NCI-H524 (cell line): ENCODE results near the gene MLF2.
"Not testable (repeated sequence)": the region's sequence is repeated elsewhere in the genome, so short reads cannot be mapped to it uniquely, and the experiment has no call there.

Source experiments
- DNase-seq, 2 experiments: peaks; one replicate each; lab custom pipeline; 2025; lab: John Stamatoyannopoulos, UW

Gene MLF2

GRCh38 chr12:6734506-6735387 is 18.2 kb downstream of the MLF2 start:
- DNase-seq: no peak

- DNase-seq: no peak
These were observed 22.8 kb downstream of the MLF2 start for GRCh38 chr12:6730169-6730568.

- no peak for DNase-seq
These were observed 23.8 kb downstream of the MLF2 start for GRCh38 chr12:6729186-6729585.

- no peak for DNase-seq
These were observed 27.6 kb downstream of the MLF2 start for GRCh38 chr12:6725350-6725749.

- peak in 1 of 2 experiments; percentile 44 for DNase-seq
These were observed 28.5 kb downstream of the MLF2 start for GRCh38 chr12:6724409-6724797.

DNA sequence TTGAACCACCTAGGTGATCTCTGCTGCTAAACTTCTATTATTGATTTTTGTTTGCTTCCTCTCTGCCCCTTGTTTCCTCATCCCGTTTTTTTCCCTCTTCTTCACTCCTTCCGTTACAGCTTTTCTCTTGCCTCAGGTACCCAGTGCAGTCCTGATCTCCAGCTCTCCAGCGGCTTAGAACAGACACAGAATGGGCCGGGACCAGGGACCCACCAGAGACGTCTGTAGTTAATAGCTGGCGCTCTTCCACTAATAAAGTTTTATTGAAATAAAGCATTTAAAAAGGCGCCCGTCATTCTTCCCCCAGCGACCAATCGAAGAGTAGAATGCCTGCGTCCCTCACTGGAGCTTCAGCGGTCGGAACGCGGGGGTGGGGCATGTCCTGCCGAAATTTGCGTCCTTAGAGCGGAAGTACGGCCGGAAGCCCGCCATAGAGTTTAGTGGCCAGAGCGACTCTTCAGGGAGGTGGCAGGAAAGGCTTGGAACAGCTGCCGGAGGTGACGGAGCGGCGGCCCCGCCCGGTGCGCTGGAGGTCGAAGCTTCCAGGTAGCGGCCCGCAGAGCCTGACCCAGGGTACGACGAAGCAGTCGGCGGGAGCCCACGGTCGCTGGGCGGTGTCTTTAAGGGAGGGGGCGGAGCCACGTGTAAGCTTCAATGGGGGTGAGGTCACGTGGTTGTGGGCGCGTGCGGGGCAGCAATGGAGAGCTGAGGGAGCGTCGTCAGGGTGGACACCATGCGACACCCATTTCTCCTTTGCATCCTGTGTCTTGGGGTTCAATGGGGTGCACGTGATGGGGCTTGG is 29.1 kb downstream of the MLF2 start, which contains the start of gene COPS7A:
COPS7A (plus strand) TSS at position 440 of the 802 bp plus-strand sequence. CDS start 611 bp downstream, outside the sequence.
- peak; percentile 97 to 98 for DNase-seq

DNA sequence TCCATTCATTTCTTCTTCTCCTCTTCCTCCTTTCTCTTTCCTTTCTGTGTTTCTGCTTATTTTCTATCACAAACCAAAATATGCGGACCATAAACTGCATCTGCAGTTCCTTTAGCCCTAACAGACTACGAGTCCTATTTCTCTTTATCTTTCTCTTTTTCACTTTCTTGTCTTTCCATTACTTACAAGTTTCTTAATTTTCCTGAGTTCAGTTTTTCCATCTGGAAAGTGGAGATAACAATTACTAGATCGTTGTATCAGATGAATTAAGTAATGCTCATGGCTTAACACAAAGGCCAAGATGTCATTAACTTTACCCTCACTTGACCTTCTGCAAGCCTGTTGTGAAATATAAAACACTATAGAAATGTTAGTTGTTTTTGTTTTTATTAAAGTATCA is 30.1 kb downstream of the MLF2 start:
- DNase-seq: no peak

DNA sequence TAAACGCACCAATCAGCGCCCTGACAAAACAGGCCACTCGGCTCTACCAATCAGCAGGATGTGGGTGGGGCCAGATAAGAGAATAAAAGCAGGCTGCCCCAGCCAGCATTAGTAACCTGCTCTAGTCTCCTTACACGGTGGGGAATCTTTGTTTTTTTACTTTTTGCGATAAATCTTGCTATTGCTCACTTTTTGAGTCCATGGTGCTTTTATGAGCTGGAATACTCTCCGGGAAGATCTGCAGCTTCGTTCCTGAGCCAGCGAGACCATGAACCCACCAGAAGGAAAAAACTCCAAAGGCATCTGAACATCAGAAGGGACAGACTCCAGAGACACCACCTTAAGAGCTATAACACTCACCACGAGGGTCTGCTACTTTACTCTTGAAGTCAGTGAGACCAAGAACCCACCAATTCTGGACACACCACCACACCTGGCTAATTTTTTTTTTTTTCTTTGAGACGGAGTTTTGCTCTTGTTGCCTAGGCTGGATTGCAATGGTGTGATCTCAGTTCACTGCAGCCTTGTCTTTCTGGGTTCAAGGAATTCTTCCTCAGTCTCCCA is 36.0 kb downstream of the MLF2 start:
- DNase-seq: no peak

DNA sequence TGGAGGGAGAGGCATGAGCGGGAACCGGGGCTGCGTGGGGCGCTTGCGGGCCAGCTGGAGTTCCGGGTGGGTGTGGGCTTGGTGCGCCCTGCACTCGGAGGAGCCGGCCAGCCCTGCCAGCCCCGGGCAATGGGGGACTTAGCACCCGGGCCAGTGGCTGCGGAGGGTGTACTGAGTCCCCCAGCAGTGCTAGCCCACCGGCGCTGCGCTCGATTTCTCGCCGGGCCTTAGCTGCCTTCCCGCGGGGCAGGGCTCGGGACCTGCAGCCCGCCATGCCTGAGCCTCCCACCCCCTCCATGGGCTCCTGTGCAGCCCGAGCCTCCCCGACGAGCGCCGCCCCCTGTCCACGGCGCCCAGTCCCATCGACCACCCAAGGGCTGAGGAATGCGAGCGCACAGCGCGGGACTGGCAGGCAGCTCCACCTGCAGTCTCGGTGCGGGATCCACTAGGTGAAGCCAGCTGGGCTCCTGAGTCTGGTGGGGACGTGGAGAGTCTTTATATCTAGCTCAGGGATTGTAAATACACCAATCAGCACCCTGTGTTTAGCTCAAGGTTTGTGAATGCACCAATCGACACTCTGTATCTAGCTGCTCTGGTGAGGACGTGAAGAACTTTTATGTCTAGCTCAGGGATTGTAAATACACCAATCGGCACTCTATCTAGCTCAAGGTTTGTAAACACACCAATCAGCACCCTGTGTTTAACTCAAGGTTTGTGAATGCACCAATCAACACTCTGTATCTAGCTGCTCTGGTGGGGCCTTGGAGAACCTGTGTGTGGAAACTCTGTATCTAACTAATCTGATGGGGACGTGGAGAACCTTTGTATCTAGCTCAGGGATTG is 36.7 kb downstream of the MLF2 start:
- not testable (repeated sequence) for DNase-seq

DNA sequence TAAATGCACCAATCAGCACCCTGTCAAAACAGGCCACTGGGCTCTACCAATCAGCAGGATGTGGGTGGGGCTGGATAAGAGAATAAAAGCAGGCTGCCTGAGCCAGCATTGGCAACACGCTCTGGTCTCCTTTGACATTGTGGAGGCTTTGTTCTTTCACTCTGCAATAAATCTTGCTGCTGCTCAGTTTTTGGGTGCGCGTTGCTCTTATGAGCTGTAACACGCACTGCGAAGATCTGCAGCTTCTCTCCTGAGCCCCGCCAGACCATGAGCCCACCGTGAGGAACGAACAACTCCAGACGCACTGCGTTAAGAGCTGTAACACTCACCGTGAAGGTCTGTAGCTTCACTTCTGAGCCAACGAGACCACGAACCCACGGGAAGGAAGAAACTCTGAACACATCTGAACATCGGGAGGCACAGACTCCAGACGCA is 44.0 kb downstream of the MLF2 start:
- DNase-seq: no peak

GRCh38 chr12:6708351-6708750 is 44.6 kb downstream of the MLF2 start:
- DNase-seq: not testable (repeated sequence)

DNA sequence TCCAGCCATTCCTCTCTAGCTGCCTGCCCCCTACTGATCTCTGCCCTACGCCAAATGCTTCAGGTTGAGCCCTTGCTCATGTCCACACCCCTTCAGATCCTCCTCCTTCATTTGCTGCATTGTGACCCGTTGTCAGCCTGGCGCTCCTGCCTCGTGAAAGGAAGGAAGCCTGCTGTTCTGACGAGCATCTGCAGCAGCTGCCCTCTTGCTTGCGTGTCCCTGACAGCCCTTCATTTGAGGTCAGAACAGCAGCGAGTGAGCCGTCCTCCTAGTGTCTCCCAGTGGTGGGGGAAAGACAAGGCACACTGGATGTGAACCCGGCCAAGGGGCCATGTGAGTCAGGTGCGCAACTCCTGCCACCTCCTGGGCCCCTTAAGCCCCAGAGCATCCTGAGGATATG is 49.3 kb downstream of the MLF2 start:
- DNase-seq: peak in 1 of 2 experiments; percentile 64

GRCh38 chr12:6701078-6701768 is 51.7 kb downstream of the MLF2 start:
- no peak for DNase-seq

DNA sequence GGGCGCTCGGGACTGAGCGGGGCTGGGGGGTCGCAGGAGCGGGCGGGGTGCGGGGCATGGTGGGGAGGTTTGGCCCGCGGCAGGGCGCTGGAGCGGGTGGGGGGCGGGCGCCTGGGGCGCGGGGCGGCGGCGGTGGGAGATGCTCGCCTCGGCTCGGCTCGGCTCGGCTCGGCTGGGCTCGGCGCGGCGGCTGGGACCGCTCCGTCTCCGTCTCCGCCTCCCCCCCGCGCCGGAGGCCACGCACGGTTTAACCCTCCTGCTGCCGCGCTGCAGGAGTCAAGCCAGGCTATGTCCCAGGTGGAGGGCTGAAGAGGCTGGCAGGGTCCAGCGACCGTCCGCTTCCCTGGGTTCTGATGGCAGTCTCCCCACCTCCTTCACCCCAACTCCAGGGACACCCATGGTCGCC is 52.3 kb downstream of the MLF2 start, which contains the start of gene PIANP:
PIANP (minus strand) TSS at position 170 of the 406 bp plus-strand sequence. CDS start 2,754 bp downstream, outside the sequence.
- peak in 1 of 2 experiments; percentile 12 for DNase-seq

DNA sequence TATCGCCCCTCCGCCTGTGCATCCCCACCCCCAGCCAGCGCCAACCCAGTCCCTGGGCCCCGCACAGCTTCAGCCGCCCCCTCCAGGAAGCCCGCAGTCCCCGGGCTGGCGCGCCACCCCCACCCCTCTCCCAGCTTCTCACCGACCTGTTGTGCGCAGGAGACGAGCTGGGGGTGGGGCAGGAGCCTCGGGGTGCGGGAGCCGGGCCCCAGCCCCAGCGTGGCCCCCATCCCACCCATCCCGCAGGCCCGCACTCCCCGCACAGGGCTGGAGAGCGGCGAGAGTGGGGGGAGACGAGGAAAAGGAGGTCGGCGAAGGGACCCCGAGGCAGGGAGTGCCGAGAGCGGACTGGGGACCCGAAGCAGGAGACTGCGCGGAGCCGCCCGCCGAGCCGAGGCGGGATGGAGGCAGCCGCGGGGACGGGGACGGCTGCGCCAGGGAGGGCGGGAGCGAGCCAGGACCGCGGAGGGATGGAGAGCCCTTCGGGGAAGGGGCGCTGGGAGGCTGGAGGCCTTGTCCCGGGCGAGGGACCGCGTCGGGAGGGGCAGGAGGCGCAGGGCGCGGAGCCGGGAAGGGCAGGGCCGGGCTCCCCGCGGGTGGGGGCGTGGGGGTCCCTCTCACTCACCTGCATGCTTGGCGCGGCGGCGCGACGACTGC is 52.8 kb downstream of the MLF2 start:
- DNase-seq: peak in 1 of 2 experiments; percentile 28

DNA sequence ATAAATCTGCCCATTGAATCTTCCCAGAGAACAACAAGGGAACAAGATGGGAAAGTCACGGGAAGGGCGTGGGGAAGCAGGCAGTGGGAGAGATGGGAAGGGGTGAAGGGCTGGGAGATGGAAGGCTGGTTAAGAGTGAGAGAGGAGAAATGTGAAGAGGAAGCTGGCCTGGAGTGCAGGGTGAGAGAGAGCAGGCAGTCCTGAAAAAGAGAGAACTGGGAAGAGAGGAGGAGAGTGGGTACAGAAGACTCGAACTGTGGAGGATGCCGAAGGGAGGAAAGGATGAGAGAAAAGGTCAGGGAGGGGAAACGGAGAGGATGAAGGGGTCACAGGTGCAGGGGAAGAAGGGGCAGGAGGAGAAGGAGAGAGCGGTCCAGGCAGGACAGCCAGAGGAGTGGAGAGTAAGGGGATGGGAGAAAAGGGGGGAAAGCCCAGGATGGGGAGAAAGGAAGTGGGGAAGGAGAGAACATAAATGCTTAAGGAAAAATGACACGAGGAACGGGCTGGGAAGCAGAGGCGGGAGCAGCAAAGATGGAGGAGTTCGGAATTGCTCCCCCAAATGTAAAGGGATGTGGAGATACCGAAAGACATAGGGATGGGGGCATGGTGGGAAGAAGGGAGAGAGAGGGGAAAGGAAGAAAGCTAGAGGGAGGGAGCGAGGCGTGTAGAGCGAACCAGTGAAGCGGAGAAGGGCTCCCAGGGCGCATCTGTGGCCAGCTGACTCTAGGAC is 53.5 kb downstream of the MLF2 start:
- peak in 1 of 2 experiments; percentile 38 for DNase-seq

- no peak for DNase-seq
These were observed 54.4 kb downstream of the MLF2 start for GRCh38 chr12:6698352-6699046.
